Endodermal cell (in vitro differentiated cells): ENCODE data around the gene ADAR. TPM values are rescaled to one million over a fixed set of nuclear protein-coding genes. Genes with fewer than 3 reads are reported as not detected.

Experiments used
- DNase-seq: peaks from one replicate; pipeline ENCODE4 v3.0.0-alpha.2; 2017
- H3K27ac ChIP-seq: 2 replicates; pipeline ENCODE4 v1.5.1; 2013; ENCODE audit warnings: mild to moderate bottlenecking, low read depth, low read length, moderate library complexity
- H3K27me3 ChIP-seq: 2 replicates; pipeline ENCODE4 v1.6.1; 2013; ENCODE audit warnings: mild to moderate bottlenecking, low read length, moderate library complexity; ENCODE audit not compliant: insufficient read depth, control insufficient read depth, poor library complexity, severe bottlenecking
- H3K36me3 ChIP-seq: 2 replicates; pipeline ENCODE4 v1.7.0; 2013; ENCODE audit warnings: mild to moderate bottlenecking, low read length, moderate library complexity; ENCODE audit not compliant: control insufficient read depth, insufficient read depth
- H3K4me1 ChIP-seq: one replicate; pipeline ENCODE4 v1.7.0; 2013; ENCODE audit warnings: low read length; ENCODE audit not compliant: control insufficient read depth, insufficient read depth
- H3K4me3 ChIP-seq: 2 replicates; pipeline ENCODE4 v1.5.1; 2013; ENCODE audit warnings: mild to moderate bottlenecking, low read length, moderate library complexity
- H3K9ac ChIP-seq: 2 replicates; pipeline ENCODE4 v1.6.1; 2013; ENCODE audit warnings: mild to moderate bottlenecking, low read length, moderate library complexity; ENCODE audit not compliant: poor library complexity, severe bottlenecking; ENCODE audit errors: extremely low read depth
- H3K9me3 ChIP-seq: 2 replicates; pipeline ENCODE4 v1.6.1; 2013; ENCODE audit warnings: mild to moderate bottlenecking, low read length, moderate library complexity; ENCODE audit not compliant: control insufficient read depth
- H3K27ac Mint-ChIP-seq: 2 replicates; pipeline ENCODE4 v1.8.0; 2020; ENCODE audit warnings: mixed read lengths
- H3K27me3 Mint-ChIP-seq: 2 replicates; pipeline ENCODE4 v1.8.0; 2021; ENCODE audit warnings: mild to moderate bottlenecking, mixed read lengths; ENCODE audit not compliant: insufficient read depth
- H3K36me3 Mint-ChIP-seq: 2 replicates; pipeline ENCODE4 v1.8.0; 2020; ENCODE audit warnings: low read depth, mixed read lengths
- H3K4me1 Mint-ChIP-seq: 2 replicates; pipeline ENCODE4 v1.8.0; 2020; ENCODE audit warnings: mixed read lengths
- H3K4me3 Mint-ChIP-seq: 2 replicates; pipeline ENCODE4 v1.8.0; 2020; ENCODE audit warnings: mild to moderate bottlenecking, moderate library complexity, mixed read lengths
- H3K9me3 Mint-ChIP-seq: 2 replicates; pipeline ENCODE4 v1.8.0; 2020; ENCODE audit warnings: mild to moderate bottlenecking, mixed read lengths
- WGBS, 2 experiments: methylation state at CpG; one replicate each; pipeline versions ENCODE4 v1.1.5 to v1.1.7; 2013; ENCODE audit warnings: missing lambda C conversion rate in 2 of 2, mixed read lengths in 1 of 2; ENCODE audit not compliant: insufficient coverage in 1 of 2, insufficient read length in 1 of 2; 5-methylcytosine and 5-hydroxymethylcytosine counted together
- total RNA-seq, 2 donors: library from RNA; stranded (reverse); fragmentation: NEBNext Ultra II Directional in 1 of 2; extraction: Animal tissue kit (Norgen Biotek cat#: 25700) in 1 of 2; gene quantifications; 2 replicates in 1 of 2; 3 replicates in 1 of 2; pipeline ENCODE4 v1.2.1, GENCODE V29; 2021
- TF ChIP-seq, protein P1 (sequence below): fragments of 200-600 bp; sonication (generic); conservative IDR thresholded peaks from 2 replicates; pipeline ENCODE4 v1.5.0; 2021; ENCODE audit warnings: antibody characterized with exemption, mild to moderate bottlenecking

Gene ADAR
- total RNA-seq, 2 donors from 2014 or later = 148 to 166 TPM

DNA sequence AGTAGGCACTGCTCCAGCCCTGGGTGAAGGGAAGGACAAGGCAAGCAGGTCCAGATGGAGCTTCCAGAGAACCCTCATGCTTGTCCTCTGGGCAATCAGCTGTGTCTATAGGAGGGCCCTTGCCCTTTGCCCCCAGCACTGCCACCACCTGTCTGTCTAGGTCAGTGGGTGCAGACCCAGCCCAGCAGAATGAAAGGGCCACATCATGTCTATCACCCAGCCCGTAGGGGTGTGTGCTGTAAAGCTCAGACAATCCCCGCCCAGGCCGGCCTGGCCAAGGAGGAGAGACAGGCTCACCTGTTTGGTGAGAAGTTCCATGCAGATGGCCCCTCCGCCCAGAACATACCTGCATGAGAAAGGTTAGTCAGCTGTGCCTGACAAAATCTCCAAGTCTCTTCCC, 56.5 kb downstream of the ADAR start:
- H3K36me3 Mint-ChIP-seq = peaks cover 76% of the 10 kb centered on the region
- peaks cover 19% of the 10 kb centered on the region for H3K4me1 Mint-ChIP-seq
- no peak for DNase-seq
- no peaks in the 10 kb centered on the region for H3K27me3 Mint-ChIP-seq
- Histone ChIP-seq H3K27ac (no peak overlapping the region), H3K4me1 (no peaks in the 10 kb centered on the region), H3K4me3 (no peak overlapping the region), H3K9me3 (no peaks in the 10 kb centered on the region), H3K9ac (no peak overlapping the region), H3K27me3 (no peaks in the 10 kb centered on the region), H3K36me3 (peaks cover 71% of the 10 kb centered on the region)
- H3K4me3 Mint-ChIP-seq = no peak overlapping the region
- TF ChIP-seq, protein P1, sequence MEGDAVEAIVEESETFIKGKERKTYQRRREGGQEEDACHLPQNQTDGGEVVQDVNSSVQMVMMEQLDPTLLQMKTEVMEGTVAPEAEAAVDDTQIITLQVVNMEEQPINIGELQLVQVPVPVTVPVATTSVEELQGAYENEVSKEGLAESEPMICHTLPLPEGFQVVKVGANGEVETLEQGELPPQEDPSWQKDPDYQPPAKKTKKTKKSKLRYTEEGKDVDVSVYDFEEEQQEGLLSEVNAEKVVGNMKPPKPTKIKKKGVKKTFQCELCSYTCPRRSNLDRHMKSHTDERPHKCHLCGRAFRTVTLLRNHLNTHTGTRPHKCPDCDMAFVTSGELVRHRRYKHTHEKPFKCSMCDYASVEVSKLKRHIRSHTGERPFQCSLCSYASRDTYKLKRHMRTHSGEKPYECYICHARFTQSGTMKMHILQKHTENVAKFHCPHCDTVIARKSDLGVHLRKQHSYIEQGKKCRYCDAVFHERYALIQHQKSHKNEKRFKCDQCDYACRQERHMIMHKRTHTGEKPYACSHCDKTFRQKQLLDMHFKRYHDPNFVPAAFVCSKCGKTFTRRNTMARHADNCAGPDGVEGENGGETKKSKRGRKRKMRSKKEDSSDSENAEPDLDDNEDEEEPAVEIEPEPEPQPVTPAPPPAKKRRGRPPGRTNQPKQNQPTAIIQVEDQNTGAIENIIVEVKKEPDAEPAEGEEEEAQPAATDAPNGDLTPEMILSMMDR = no peak
- H3K27ac Mint-ChIP-seq = no peak overlapping the region
- WGBS, 2 experiments = 95 to 97% methylated on average over 4 of the region's 4 CpGs
- no peaks in the 10 kb centered on the region for H3K9me3 Mint-ChIP-seq

DNA sequence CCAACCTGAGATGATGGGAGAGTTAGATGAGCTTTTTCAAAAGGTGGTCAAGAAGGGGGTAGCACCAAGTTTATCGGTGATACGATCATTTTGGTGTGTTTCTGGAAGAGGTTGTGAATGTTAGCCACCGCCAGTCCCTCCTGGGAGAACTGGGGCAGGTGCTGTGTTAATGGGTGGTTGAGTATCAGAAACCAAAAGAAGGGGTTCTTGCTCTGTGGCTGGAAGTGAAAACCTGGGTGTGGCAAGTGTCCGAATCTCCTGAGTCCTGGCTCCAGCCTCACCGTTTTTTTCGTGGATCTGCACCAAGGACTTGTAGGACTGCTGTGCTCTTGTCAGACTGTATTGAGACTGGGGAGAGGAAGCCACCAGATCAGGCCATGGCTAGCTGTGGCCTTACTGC, 57.3 kb downstream of the ADAR start:
- Mint-ChIP-seq H3K4me1 (peaks cover 12% of the 10 kb centered on the region), H3K9me3 (no peaks in the 10 kb centered on the region), H3K36me3 (peaks cover 68% of the 10 kb centered on the region), H3K4me3 (no peak overlapping the region), H3K27me3 (no peaks in the 10 kb centered on the region), H3K27ac (no peak overlapping the region)
- Histone ChIP-seq H3K4me3 (no peak overlapping the region), H3K27me3 (no peaks in the 10 kb centered on the region), H3K27ac (no peak overlapping the region), H3K9me3 (no peaks in the 10 kb centered on the region), H3K9ac (no peak overlapping the region), H3K4me1 (no peaks in the 10 kb centered on the region), H3K36me3 (peaks cover 67% of the 10 kb centered on the region)
- WGBS, 2 experiments = 70 to 77% methylated on average over 4 to 6 of the region's 6 CpGs
- no peak for DNase-seq
- TF ChIP-seq, protein P1 = no peak

DNA sequence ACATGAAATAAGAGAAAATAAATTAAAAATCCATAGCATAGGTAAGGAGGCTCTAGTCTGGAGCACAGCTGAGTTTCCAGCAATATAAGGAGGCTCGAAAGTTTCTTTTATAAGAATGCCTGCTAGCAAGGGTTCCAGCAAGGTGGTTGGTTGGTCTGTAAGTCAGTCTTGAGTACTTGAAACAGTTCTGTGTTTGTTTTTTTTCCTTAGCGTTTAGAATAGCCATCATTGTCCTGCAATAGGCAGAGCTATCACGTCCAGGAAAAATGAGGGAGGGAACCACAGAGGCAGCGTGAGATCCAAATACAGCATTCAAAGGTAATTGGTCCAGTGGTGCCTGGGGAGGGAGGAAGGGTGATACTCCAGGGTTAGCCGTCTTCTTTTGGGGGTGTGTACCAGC, 57.9 kb downstream of the ADAR start:
- H3K4me3 Mint-ChIP-seq = no peak overlapping the region

More for the DNA sequence above, 57.9 kb downstream of the ADAR start:
- H3K4me1 ChIP-seq = no peaks in the 10 kb centered on the region
- Mint-ChIP-seq H3K36me3 (peaks cover 62% of the 10 kb centered on the region), H3K27ac (no peak overlapping the region), H3K27me3 (no peaks in the 10 kb centered on the region), H3K4me1 (peaks cover 11% of the 10 kb centered on the region), H3K9me3 (no peaks in the 10 kb centered on the region)
- H3K36me3 ChIP-seq = peaks cover 62% of the 10 kb centered on the region
- no peak for DNase-seq
- H3K9ac ChIP-seq = no peak overlapping the region
- H3K27me3 ChIP-seq = no peaks in the 10 kb centered on the region
- H3K4me3 ChIP-seq = no peak overlapping the region
- no peaks in the 10 kb centered on the region for H3K9me3 ChIP-seq
- TF ChIP-seq, protein P1 = no peak
- WGBS, 2 experiments = 92 to 98% methylated on average over 5 of the region's 5 CpGs
- H3K27ac ChIP-seq = no peak overlapping the region
